Measurements from ENCODE around the gene SUPT4H1. TPM values are rescaled to one million over a fixed set of nuclear protein-coding genes. Genes with fewer than 3 reads are reported as not detected.
A peak's percentile ranks its signal among the peaks of the same experiment; 100 is the strongest.

The SUPT4H1 gene
- total and polyA plus RNA-seq, 9 of the 15 experiments (the other 6 are each of a cell fraction or from before 2014, with no cell fraction given) = 62.1 to 320 (median 117) TPM

DNA sequence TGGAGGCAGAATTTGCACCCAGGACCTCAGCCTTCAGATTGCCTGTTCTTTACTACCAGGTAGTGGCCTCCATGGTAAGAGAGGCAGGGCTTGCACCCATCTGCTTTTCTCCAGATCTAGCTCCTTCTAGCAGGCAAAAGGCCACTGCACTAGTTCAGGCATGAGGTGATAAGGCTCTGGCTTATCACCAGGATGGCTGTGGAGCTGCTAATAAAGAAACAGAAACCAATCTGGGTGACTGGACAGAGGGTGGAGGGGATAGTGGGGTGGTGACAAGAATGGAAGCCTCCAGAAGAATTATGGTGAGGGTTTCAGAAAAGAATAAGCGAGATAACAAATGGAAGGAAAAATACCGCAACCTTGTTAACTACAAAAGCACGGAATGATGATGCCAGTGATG is 15.5 kb upstream of the SUPT4H1 start (continued):
- TF ChIP-seq, protein P1, sequence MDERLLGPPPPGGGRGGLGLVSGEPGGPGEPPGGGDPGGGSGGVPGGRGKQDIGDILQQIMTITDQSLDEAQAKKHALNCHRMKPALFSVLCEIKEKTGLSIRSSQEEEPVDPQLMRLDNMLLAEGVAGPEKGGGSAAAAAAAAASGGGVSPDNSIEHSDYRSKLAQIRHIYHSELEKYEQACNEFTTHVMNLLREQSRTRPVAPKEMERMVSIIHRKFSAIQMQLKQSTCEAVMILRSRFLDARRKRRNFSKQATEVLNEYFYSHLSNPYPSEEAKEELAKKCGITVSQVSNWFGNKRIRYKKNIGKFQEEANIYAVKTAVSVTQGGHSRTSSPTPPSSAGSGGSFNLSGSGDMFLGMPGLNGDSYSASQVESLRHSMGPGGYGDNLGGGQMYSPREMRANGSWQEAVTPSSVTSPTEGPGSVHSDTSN (CRISPR knock-in tag; IDR thresholded peaks at IDR 0.05; ENCODE audit: low read depth) = no peak
- TF ChIP-seq, protein P1 (tag; conservative IDR thresholded peaks at IDR 0.05; ENCODE audit: low read depth) = peak; percentile 85
- TF ChIP-seq DACH1 (IDR thresholded peaks at IDR 0.05; ENCODE audit: partially characterized antibody) = peak; percentile 43
- TF ChIP-seq, protein P2, sequence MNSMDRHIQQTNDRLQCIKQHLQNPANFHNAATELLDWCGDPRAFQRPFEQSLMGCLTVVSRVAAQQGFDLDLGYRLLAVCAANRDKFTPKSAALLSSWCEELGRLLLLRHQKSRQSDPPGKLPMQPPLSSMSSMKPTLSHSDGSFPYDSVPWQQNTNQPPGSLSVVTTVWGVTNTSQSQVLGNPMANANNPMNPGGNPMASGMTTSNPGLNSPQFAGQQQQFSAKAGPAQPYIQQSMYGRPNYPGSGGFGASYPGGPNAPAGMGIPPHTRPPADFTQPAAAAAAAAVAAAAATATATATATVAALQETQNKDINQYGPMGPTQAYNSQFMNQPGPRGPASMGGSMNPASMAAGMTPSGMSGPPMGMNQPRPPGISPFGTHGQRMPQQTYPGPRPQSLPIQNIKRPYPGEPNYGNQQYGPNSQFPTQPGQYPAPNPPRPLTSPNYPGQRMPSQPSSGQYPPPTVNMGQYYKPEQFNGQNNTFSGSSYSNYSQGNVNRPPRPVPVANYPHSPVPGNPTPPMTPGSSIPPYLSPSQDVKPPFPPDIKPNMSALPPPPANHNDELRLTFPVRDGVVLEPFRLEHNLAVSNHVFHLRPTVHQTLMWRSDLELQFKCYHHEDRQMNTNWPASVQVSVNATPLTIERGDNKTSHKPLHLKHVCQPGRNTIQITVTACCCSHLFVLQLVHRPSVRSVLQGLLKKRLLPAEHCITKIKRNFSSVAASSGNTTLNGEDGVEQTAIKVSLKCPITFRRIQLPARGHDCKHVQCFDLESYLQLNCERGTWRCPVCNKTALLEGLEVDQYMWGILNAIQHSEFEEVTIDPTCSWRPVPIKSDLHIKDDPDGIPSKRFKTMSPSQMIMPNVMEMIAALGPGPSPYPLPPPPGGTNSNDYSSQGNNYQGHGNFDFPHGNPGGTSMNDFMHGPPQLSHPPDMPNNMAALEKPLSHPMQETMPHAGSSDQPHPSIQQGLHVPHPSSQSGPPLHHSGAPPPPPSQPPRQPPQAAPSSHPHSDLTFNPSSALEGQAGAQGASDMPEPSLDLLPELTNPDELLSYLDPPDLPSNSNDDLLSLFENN (IDR thresholded peaks at IDR 0.05; ENCODE audit: low read depth in 2 of 2, low read length in 2 of 2) = 0 out of 4 replicates have a peak, but pooled peaks of 1 of the 2 experiments have one; percentile 25
- no peak for TF ChIP-seq NFYB (IDR thresholded peaks at IDR 0.05; ENCODE audit: extremely low read depth, insufficient read length)
- TF ChIP-seq NFIC (IDR thresholded peaks at IDR 0.05) = peak; percentile 46
- TF ChIP-seq, protein P3, sequence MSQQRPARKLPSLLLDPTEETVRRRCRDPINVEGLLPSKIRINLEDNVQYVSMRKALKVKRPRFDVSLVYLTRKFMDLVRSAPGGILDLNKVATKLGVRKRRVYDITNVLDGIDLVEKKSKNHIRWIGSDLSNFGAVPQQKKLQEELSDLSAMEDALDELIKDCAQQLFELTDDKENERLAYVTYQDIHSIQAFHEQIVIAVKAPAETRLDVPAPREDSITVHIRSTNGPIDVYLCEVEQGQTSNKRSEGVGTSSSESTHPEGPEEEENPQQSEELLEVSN (IDR thresholded peaks at IDR 0.05; ENCODE audit: borderline replicate concordance in 1 of 2, extremely low read depth in 1 of 2, insufficient read depth in 1 of 2, insufficient read length in 1 of 2, low read depth in 1 of 2, low read length in 1 of 2, poor library complexity in 1 of 2, severe bottlenecking in 1 of 2) = no peak
- TF ChIP-seq, protein P4, sequence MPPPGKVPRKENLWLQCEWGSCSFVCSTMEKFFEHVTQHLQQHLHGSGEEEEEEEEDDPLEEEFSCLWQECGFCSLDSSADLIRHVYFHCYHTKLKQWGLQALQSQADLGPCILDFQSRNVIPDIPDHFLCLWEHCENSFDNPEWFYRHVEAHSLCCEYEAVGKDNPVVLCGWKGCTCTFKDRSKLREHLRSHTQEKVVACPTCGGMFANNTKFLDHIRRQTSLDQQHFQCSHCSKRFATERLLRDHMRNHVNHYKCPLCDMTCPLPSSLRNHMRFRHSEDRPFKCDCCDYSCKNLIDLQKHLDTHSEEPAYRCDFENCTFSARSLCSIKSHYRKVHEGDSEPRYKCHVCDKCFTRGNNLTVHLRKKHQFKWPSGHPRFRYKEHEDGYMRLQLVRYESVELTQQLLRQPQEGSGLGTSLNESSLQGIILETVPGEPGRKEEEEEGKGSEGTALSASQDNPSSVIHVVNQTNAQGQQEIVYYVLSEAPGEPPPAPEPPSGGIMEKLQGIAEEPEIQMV (tag; conservative IDR thresholded peaks at IDR 0.05; ENCODE audit: low read depth) = no peak
- TF ChIP-seq HSF4 (CRISPR knock-in tag; IDR thresholded peaks at IDR 0.05; ENCODE audit: borderline replicate concordance) = 0 out of 2 replicates have a peak, but pooled peaks have one; percentile 51
- no peak for TF ChIP-seq SRSF3 (IDR thresholded peaks at IDR 0.05; ENCODE audit: insufficient read depth, low read length)
- TF ChIP-seq CREM (IDR thresholded peaks at IDR 0.05; ENCODE audit: low read depth) = no peak
- no peak for TF ChIP-seq TARDBP (IDR thresholded peaks at IDR 0.05)
- no peak for TF ChIP-seq CEBPB (tag; IDR thresholded peaks at IDR 0.05)
- TF ChIP-seq, protein P5, sequence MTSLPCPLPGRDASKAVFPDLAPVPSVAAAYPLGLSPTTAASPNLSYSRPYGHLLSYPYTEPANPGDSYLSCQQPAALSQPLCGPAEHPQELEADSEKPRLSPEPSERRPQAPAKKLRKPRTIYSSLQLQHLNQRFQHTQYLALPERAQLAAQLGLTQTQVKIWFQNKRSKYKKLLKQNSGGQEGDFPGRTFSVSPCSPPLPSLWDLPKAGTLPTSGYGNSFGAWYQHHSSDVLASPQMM (CRISPR knock-in tag; IDR thresholded peaks at IDR 0.05) = no peak
- TF ChIP-seq TBL1XR1 (IDR thresholded peaks at IDR 0.05; ENCODE audit: low read length in 2 of 2) = peak in 1 of 2 experiments; percentile 35; a peak in 1 of 4 replicates
- TF ChIP-seq CBFA2T3 (IDR thresholded peaks at IDR 0.05) = peak; percentile 86
- peak; percentile 69 for TF ChIP-seq TAL1 (IDR thresholded peaks at IDR 0.05)
- TF ChIP-seq STAT5A (IDR thresholded peaks at IDR 0.05; ENCODE audit: borderline replicate concordance, low read length) = peak; percentile 31; the same call in 1 of the 2 replicates
- no peak for TF ChIP-seq RBM34 (IDR thresholded peaks at IDR 0.05; ENCODE audit: borderline replicate concordance, insufficient read depth, low read length)
- TF ChIP-seq MTA2 (IDR thresholded peaks at IDR 0.05; ENCODE audit: low read depth) = 0 out of 2 replicates have a peak, but pooled peaks have one; percentile 33
